ENCODE results near the gene USH1C.

The USH1C gene

DNA sequence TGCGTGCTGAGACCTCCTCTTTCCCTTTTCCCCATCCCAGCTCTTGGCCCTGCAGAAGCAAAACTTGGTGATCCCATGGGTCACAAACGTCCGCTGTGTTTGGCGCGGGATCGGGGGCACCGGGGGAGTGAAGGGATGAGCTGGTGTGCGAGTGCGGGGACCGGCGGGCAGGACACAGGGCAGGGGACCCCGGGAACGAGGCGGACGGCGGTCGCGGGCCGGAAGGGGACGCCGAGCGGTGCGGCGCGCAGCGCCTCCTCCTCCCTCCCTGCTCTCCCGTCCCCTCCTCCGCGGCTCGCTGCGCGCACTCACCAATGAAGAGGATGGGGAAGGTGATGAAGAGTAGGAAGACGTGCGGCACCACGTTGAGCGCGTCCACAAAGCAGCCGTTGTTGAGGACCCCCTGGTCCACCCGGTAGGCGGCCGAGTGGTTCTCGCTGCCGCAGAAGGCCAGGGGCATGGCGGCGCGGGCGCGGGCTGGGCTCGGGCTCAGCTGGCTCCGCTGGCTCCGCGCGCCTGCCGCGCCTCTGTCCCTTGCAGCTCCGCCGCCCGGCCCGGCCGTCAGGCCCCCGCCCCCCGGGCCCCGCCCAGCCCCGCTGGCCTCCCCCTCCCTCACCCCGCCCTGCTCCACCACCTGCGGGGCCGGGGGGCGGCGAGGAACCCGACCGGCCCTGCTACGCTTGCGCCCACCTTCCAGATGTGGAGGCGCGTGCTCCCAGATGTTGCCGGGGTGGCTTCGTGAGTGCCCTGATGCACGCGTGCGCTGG is 67.7 kb downstream of the USH1C start, which contains the start of gene ABCC8:
TSS of gene ABCC8 (minus strand) at position 529 of the 767 bp plus-strand sequence. CDS start at position 460, 69 bp downstream.
- no peak for TF ChIP-seq CTCF (IDR thresholded peaks at IDR 0.05; ENCODE audit: borderline replicate concordance, insufficient read depth, low read depth, low read length)

GRCh38 chr11:17475666-17476316 is 68.4 kb downstream of the USH1C start:
- TF ChIP-seq CTCF (IDR thresholded peaks at IDR 0.05; ENCODE audit: borderline replicate concordance, insufficient read depth, low read depth, low read length) = no peak
- H3K4me3 ChIP-seq (ENCODE audit: low read depth, low read length) = no peak overlapping the region

More for the DNA sequence above, 67.7 kb downstream of the USH1C start, which contains the start of gene ABCC8:
- H3K4me3 ChIP-seq (ENCODE audit: low read depth, low read length) = no peak within 1 kb of the TSS

GRCh38 chr11:17473071-17473744 is 71.0 kb downstream of the USH1C start:
- no peak for TF ChIP-seq CTCF (IDR thresholded peaks at IDR 0.05; ENCODE audit: borderline replicate concordance, insufficient read depth, low read depth, low read length)
- H3K4me3 ChIP-seq (ENCODE audit: low read depth, low read length) = no peak overlapping the region

- TF ChIP-seq CTCF (IDR thresholded peaks at IDR 0.05; ENCODE audit: borderline replicate concordance, insufficient read depth, low read depth, low read length) = no peak
- no peak overlapping the region for H3K4me3 ChIP-seq (ENCODE audit: low read depth, low read length)
Observed at GRCh38 chr11:17472467-17472866, 71.7 kb downstream of the USH1C start.

DNA sequence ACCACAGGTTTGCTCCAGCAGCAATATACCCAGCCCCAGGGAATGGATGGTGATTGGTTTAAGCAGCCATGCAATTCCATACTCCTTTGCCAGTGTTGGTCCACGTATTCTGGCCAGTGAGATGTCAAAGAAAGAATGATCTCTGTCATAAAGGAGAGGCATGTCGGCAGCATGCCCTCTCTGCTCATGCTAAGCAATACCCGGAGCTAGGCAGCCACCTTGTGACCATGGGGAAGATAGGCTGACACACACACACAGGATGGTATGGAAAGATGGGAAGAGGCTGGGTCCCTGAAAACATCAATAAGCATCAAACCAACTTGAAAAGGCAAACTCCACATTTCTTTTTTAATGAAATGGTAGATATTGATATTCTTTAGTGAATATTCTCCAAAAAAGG is 72.7 kb downstream of the USH1C start:
- no peak for TF ChIP-seq CTCF (IDR thresholded peaks at IDR 0.05; ENCODE audit: borderline replicate concordance, insufficient read depth, low read depth, low read length)
- no peak overlapping the region for H3K4me3 ChIP-seq (ENCODE audit: low read depth, low read length)

- no peak for TF ChIP-seq CTCF (IDR thresholded peaks at IDR 0.05; ENCODE audit: borderline replicate concordance, insufficient read depth, low read depth, low read length)
- H3K4me3 ChIP-seq (ENCODE audit: low read depth, low read length) = no peak overlapping the region
Observed at GRCh38 chr11:17469998-17470397, 74.2 kb downstream of the USH1C start.

Data from GM12875 (cell line).